Kidney capillary endothelial cell (primary cell): ENCODE data around the gene PYY.
"Not testable (repeated sequence)": the region's sequence is repeated elsewhere in the genome, so short reads cannot be mapped to it uniquely, and the experiment has no call there.

ENCODE experiments used
- DNase-seq: peaks from one replicate; pipeline ENCODE4 v3.0.0-alpha.2; 2018; ENCODE audit warnings: low spot score

Gene PYY

DNA sequence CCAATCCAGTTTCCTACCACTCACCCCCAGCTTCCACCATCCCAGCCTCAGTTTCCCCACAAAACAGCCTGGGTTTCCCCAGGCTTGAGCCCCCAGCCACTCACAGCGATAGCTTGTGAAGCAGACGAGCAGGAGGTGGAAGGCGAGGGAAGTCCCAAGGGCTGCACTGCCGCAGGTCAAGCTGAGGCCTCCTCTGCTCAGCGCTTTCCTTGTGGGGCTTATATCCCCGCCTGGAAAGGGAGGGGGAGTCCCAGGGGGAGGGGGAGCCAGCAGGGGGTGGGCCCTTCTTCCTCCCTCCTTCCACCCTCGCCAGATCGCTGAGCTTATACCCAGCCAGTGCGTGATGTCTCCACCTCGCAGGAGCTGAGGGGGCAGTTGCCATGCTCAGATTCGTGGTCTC is at the start of gene PYY:
PYY (minus strand) TSS at position 195 of the 400 bp plus-strand sequence. CDS start 457 bp downstream, outside the sequence.
- no peak for DNase-seq

DNA sequence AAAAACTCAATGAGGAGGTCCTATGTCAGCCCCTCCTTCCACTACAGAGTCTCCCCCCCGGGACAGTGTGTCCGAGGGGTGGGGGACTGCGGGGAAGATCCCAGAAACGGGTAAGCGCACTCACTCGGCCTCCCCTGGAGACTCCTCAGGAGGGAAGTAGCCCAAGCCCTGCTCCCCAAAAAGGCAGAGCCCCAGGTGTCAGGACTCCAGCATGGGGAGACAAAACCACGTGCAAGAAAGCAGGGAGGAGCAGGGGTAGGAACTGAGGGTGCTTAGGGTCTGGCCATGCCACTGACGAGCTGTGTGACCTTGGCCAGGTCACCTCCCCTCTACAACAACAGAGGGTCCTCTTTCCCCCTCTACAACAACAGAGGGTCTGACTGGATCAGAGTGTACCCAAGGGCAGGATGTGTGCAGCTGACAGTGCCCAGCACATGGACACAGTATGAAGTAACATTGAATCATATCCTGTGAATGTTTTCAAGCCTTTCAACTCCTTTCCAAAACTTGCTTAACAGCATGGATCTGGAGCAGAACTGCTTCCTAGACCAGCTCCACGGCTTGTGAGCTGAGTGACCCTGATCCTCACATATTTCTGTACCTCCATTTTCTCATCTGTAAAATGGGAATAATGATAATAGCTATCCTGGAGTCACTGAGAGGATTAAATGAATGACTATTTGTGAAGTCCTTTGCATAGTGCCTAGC is 48.6 kb upstream of the PYY start:
- peak; percentile 91 for DNase-seq

DNA sequence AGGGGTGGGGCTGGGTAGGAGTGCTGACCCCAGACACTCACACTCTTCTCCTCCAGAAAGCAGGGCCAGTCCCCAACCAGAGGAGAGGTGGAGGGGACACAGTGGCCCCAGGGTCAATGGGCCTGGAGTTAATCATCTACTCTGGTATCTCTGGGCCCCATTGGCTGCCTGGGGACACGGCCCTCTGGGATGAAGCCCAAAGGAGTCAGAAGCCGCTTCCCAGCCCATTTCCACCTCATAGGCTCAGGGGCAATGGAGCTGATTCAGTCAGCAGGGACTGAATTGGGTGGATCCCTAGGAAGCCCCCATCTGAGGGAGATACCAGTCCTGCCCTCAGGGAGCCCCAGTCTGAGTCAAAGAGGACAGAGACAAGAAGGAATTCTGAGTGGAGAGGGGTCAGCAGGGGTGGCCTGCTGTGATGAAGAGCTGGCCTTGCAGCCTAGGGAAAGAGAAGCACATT is 47.8 kb upstream of the PYY start:
- DNase-seq, result no peak

DNA sequence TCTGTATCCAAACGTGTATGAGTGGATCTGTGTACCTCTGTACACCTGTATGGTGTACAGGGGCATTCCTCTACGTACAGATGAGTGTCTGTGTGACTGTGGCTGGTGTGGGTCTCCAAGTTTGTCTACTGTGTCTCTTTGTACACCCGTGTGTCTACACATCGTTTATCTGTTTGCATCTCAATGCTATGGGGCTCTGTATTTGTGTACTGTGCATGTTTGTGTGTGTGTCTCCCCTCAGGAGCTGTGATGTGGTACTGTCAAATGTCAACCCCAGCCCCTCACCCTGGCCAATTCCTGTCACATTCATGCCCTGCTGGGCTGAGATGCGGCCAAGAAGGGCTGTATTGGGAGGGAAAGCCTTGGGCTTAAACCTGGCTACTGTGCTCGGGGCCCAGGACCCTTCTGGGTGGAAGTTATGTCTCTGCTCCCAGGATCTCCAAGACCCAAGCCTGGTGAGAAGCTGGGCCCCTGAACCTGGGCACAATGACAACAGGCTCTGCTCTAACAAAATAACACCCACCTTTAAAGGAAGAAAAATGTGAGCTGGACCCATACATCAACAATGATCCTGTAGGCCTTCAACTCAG is 47.2 kb upstream of the PYY start:
- DNase-seq, result no peak

DNA sequence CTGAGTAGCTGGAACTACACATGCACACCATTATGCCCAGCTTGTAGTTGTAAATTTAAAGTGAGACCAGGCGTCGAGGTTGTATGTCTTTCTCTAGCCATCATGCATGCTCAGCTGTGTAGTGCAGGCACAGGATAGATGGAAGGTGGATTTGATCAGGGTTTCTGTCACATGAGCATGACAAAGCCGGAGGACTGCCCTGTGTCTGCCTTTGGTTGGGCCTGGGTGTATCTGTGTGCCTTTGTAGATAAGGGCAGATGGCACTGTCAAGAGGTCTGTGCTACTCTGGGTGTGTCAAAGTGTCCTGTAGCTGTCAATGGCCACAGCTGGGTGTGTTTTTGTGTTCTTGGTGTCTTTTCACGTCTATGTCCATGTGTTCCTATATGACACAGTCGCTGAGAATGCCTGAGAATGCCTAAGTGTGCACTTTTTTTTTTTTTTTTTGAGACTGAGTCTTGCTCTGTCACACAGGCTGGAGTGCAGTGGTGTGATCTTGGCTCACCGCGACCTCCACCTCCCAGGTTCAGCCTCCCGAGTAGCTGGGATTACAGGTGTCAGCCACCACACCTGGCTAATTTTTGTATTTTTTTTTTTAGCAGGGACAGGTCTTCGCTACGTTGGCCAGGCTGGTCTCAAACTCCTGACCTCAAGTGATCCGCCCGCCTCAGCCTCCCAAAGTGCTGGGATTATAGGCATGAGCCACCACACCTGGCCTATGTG is 46.6 kb upstream of the PYY start:
- DNase-seq, result no peak

DNA sequence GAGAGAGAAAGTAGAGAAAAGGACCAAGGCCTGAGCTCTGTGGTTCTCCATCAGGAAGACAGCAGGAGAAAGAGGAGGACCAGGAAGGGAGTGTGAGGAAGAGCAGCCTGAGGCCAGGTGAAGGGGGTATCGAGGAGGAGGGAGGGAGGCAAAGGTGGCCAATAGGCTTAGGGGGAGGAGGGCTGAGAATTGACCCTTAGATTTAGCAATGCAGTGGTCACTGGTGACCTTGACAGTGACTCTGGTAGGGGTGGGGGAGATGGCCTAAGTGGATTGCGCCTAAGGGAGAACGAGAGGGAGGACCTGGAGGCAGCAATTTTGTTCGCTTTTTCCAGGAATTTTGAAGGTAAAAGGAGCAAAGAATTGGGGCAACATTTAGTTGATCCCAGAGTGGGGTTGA is 45.3 kb upstream of the PYY start:
- DNase-seq, result no peak

DNA sequence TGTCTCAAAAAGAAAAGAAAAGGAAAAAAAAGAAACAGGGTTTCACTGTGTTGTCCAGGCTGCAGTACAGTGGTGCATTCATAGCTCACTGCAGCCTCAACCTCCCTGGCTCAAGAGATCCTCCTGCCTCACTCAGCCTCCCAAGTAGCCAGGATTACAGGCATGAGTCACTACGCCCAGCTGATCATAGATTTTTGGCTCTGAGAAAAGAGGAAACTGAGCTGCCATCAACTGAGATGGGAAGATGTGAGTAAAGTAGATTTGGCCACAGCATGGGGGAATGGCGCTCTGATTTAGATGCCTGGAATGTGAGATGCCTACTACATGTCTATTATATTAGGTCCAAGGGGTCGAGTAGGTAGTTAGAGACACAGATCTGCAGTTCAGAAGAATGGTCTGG is 44.8 kb upstream of the PYY start:
- no peak for DNase-seq

DNA sequence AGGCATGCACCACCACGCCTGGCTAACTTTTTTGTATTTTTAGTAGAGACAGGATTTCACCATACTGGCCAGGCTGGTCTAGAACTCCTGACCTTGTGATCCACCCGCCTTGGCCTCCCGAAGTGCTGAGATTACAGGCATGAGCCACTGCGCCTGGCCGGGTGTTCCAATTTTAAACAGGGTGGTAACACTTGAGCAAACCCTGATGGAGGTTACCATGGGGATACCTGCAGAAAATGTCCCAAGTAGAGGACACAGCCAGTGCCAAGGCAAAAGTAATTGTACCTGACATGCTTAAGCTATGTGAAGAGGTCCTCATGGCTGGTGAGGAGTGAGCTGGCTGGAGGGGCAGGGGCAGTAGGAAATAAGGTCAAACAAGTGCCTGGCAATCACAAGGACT is 43.4 kb upstream of the PYY start:
- DNase-seq, result not testable (repeated sequence)

DNA sequence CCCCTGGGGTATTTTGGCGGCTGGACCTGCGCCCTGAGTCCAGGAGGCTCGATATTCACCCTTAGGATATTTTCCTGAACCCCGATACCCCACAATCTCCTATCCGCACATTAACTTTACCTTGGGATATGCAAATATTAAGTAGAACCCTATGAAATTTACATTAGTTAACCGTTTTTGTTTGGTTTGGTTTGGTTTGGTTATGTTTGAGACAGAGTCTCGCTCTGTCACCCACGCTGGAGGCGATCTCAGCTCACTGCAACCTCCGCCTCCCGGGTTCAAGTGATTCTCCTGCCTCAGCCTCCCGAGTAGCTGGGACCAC is 41.4 kb upstream of the PYY start:
- no peak for DNase-seq

DNA sequence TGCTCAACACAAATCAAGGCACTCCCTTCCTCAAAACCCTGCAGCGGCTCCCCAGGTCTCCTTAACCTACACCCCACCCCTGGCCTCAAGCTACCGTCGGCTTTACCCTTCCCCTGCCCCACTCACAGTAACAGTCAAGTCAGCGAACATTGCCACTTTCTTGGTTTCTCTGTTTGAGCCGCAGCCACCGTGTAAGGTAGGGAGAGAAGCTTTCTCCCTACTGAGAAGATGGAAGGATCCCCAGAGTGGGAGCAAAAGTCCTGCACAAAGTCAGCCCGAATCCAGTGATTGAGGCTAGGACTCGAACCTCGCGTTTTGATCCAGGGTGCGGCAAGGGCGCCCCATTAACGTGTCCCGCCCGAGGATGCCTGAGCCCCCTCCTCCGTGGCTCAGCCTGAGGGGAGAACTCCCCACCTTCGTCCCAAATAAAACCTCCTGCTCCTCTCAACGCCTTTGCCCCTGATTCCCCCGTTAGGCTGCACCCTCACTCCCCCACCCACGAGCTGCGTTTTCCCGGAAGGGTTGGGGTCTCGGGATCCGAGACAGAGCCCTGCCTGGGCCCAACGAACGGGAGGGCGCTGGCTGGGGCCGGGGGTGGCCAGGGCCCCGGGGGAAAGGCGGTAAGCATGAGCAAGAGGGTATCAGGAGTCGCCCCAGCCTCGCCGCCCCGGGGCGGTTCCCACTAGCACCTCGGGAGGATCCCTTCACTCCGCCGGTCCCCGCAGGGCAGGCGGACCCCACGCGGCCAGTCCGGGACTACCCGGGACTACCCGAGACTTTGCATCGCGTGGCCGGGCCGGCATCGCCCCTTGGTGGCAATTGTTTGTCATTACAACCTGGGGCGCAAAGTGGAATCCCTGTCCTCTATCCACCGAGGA is 40.8 kb upstream of the PYY start:
- no peak for DNase-seq

DNA sequence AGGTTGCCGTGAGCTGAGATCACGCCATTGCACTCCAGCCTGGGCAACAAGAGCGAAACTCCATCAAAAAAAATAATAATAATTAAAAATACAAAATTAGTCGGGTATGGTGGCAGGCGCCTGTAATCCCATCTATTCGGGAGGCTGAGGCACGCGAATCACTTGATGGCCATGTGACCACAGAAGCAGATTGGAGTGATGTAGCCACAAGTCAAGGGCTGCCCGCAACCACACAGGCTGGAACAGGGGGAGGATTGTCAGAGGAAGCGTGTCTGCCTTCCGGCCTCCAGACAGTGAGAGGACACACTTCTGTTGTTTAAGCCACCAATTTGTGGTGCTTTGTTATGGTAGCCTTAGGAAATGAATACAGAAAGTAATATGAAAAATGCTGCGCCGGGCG is 38.9 kb upstream of the PYY start:
- no peak for DNase-seq

DNA sequence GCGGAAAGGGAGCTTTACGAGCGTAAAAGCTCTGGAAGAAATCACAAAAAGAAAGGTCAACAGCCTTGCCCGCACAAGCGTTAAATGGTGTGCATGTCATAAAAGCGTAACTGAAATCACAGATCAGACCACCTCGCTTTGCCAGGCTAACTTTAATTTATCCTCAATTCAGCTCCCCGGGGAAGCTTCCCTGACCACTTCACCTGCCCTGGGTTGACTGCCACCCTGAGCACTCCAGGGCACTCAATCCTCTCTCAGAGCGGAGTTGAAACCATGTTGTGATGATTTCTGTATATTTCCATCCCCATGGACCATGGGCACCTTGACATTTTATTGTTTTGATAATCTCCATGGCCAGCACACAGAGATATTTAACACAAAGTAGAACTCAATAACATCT is 34.6 kb upstream of the PYY start:
- DNase-seq, result no peak

DNA sequence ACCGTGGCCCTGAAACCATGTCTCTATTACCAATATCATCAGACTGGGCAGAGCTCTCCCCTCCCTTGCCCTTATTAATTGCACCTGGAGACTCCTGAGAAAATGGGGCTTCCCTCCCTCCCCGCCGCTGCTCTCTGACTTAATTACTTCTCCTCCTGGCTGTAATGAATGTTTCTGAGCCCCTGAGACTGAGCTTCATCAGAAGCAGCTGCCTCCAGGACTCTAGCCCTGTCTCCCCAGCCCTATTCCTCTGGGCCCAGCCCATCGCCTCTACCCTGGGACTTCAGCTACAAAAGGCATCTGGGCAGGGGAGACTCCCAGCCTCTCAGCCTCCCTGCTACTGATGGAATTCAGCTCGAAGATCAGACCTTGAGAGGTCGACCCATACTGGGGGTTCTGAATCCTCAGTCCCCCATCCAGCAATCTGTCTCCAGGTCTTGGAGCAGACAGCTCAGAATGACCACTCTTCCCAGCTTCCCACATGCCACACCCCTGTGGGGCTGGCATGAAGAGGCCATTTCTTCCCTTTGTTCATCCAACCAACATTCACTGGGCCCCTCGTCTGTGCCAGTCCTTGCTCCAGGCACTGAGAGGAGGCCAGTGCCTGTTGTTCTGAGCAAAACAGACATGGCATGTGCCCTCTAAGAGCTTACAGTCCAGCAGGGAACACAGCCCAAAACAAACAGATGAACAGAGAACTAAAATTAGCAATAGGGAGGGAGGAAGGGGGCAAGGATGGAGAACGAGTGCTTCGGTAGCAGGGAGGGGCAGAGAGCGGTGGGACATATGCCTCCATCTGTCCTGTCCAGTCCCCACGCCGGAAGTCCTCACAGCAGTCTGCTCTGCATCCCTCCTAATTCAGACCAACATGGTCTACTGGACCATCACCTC is 33.6 kb upstream of the PYY start:
- no peak for DNase-seq

DNA sequence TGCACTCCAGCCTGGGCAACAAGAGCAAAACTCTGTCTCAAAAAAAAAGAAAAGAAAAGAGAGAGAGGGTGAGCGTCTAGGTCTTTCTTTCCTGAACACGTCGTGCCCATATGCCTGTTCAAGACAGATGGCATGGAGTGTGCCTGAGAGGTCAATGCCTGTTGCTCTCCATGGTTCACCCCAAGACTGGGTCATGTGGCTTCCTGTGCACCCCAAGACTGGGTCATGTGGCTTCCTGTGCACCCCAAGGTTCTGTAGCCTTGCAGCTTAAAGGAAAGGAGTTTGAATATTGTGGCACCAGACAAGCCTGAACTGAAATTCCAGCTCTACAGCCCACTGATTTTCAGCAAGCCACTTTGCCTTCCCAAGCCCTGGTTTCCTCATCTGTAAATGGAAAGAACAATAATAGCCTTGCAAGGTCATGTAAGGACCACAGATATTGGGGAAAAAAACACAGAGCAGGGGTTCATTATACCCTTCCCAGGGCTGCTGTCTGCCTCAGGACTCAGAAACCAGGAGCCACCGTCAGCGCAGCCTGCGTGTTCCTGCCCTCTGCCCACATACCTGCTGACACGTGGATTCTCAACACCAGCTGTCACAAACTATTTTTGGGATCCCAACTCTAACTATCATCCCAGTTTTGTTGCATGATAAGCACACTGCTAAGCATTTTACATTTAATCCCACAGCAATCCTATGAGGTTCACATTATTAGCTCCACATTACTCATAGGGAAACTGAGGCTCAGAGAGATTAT is 32.7 kb upstream of the PYY start:
- DNase-seq, result no peak

DNA sequence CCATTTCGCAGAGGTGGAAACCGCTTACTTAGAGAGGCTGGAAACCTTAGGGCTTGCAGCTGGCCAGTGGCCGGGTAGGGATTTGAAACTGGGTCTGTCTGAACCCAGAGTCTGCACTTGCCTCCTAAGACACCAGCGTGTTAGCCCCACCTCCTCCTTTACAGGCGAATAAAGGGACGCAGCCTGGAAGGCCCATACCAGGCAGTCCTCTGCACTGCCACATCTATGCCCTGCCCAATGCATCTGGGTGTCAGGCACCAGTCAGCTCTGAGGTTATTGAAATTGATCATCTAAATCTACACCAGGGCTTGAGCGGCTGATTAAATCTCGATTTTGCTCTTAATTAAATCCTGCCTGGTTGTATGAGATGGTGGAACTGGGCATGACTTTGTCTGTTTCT is 30.8 kb upstream of the PYY start:
- no peak for DNase-seq

DNA sequence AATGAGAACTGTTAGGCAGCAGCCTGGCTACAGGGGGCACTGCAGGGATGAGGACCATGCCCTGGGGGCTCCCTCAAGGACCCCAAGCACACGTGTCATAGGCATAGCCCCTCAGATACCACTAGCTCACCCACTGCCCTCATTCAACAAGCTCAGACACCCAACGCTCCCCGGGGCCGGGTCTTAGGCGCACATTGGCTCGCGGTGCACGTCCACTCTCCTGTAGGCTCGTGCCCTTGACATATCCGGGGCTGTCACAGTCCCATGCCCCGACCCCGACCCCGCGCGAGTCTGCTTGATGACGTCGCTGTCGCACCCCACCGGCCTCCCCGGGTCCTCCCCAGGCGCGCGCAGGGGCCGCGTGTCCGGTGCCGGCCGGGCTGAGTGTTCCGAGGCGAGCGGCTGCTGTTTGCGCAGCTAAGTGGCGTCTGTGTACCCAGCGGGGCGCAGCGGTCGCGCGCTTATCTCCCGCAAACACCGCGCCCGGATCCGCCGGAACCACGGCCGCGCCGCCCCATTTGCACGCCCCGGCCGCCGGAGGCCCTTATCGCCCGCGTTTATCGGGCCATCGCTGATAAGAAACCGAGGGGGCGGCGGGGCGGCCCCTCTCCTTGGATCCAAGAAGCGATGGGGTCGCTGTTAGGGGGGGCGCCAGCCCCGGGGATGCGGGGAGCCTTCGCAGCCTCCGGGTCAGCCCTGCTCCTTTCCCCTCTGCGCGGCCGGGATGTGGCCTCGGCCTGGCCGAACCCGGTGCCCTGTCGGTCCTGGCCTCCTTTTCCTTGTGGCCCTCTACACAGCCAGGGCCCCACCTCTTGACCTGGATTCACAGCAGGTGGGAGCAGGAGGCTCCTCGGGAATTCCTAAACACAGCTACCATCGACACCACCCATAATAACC is 30.0 kb upstream of the PYY start:
- DNase-seq, result no peak

DNA sequence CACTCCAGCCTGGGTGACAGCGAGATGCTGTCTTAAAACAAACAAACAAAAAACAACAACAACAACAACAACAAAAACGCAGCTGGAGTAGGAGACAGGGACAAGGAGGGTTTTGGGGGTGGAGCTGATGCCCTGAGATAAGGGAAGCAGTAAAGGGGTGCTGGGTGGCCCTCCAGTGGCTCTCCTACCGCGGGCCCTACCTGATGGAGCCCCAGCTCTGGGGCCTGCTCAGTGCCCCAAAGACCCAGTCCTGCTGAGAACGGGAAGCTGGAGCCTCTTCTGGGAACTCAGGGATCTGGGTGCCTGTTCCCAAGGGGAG is 29.4 kb upstream of the PYY start:
- no peak for DNase-seq

DNA sequence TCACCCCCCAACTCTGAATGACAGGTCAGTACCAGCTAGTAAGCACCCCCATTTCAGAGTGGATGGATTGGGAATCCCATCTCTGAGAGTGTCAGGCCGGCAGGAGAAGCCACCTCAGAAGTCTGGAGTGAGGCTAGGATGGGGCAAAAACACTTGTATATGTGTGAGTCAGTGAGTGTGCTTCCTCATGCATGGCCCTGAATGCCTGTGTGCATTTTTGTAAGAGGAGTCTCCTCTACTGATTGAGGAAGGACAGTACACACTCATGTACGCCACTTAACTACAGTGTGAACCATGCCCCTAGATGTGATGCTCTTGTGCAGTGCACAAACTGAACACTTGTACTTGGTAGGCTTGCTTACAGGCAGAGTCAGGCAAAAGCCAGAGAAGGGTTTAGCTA is 28.4 kb upstream of the PYY start:
- DNase-seq, result no peak

DNA sequence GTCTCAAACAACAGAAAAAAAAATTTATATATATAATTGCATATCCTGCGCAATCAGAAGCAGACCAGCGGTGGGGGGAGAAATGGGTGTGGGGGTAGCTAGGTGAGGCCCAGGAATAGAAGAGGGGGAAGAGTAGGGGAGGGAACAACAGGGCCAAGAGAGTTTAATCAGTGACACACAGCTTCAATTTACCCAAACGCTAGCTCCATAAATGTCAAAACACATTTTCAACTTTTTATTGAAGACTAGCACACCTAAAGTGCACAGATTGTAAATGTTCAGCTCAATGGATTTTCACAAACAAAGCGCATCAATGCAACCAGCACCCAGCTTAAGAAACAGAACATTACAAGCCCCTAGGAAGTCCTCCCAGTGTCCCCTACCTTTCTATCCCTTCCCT is 25.9 kb upstream of the PYY start:
- DNase-seq, result no peak

DNA sequence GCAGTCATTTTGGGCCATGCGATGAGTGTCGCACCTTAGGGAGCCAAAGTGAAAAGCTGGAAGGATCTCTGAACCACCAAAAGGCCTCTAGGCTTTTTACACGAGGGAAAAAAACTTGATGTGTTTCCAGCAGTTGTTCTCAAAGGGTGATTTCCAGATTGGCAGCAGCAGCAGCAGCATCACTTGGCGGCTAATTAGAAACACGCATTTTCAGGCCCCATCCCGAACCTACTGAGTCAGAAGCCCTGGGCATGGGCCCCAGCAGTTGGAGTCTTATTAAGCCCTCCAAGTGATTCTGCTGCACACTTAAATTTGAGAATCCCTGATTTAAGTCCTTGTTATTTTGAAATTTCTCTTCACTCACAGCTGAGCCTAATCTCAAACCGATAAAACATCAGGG is 25.3 kb upstream of the PYY start:
- DNase-seq, result no peak
